DND-41 (cell line): ENCODE measurements around the gene HTRA1.

Experiments used
- CTCF ChIP-seq: IDR thresholded peaks from 2 replicates; pipeline ENCODE4 v1.5.1; 2012; ENCODE audit warnings: borderline replicate concordance, low read length, moderate library complexity, mild to moderate bottlenecking; ENCODE audit not compliant: poor library complexity, severe bottlenecking; ENCODE audit errors: extremely low read depth
- EZH2 ChIP-seq: IDR thresholded peaks from 3 replicates; pipeline ENCODE4 v1.6.1; 2012; ENCODE audit warnings: borderline replicate concordance, low read depth, mild to moderate bottlenecking, moderate library complexity, low read length, inconsistent platforms; ENCODE audit not compliant: severe bottlenecking

DNA sequence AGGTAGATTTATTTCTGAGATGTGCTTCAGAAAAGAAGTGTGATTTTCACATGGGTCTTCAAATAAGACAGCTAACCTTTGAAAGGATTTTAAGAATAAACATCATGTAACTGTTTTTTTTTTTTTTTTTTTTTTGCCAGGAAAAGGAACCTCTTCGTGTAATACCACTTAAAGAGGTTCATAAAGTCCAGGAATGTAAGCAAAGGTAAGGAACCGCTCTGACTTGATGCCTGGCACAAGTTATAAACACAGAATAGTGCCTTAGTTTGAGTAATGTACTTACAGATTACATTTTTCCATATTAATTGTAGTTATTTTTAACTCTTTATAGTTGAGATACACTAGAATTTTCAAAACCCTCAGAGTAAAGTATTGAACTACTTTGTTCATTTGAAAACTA, 37.3 kb upstream of the HTRA1 start:
- TF ChIP-seq CTCF (no peak), EZH2 (no peak)
